ENCODE measurements around the gene RNASE1.

RNASE1 gene

DNA sequence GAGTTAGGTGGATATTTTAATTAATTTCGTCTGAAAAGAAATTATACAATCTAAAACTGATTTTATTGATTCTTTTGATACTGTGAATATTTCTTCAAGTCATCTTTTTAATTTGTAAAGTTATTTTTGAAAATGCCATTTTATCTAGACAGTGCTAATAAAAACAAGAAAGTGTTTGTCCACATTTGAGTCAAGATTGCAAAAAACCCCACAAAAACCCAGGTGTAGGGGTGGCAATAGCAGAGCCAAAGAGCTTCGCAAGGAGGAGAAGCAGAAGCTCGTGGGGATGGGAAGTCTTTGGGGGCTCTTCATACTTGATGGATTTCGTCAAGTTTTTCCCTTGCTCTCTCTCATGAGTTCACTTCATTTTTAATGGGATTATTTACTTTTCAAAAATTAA, 15.6 kb downstream of the RNASE1 start:
- ChIA-PET POLR2A (no interaction called here), CTCF (no interaction called here)
- no peak for TF ChIP-seq LEF1 (IDR thresholded peaks at IDR 0.05; ENCODE audit: borderline replicate concordance)
- TF ChIP-seq ELF4 (IDR thresholded peaks at IDR 0.05), result no peak
- no peak for TF ChIP-seq SUZ12 (IDR thresholded peaks at IDR 0.05)
- no peak for TF ChIP-seq TARDBP (IDR thresholded peaks at IDR 0.05)
- no peak for TF ChIP-seq NFRKB (IDR thresholded peaks at IDR 0.05)
- no peak for TF ChIP-seq L3MBTL2 (conservative IDR thresholded peaks at IDR 0.05)
- no peak for DNase-seq (ENCODE audit: extremely low spot score)

DNA sequence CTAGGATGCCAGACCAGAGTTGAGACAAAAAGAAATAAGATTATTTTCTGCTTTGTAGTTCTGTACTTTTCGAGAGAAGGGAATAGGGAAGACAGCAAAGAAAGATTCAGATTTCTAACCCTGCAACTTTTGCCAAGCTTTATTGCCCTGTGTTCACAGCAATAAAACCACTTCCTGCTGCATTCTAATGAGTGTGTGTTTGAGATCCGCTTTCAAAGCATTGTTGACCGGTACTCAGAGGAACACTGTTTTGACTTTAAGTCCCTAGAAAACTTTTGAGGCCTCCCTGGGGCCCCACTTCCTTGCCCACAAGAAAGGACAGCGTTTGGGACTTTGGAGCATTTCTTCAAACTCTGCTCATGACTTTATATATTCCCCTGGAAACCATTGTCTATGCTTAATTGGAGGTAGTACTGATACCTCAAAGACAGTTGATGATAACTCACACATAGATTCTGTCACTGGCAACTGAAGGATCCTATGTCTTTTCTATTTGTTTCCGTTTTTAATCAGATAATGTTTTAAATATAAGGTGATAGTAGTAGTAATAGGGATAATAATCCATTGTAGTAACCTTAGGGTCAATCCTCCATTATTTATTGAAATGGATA, 20.3 kb downstream of the RNASE1 start:
- no peak for TF ChIP-seq CTBP1 (IDR thresholded peaks at IDR 0.05; ENCODE audit: borderline replicate concordance)
- no peak for TF ChIP-seq SUZ12 (IDR thresholded peaks at IDR 0.05)
- TF ChIP-seq ELF4 (IDR thresholded peaks at IDR 0.05), result no peak
- TF ChIP-seq NFRKB (IDR thresholded peaks at IDR 0.05), result no peak
- TF ChIP-seq ZNF384 (IDR thresholded peaks at IDR 0.05), result no peak
- TF ChIP-seq L3MBTL2 (conservative IDR thresholded peaks at IDR 0.05), result no peak
- no peak for TF ChIP-seq TARDBP (IDR thresholded peaks at IDR 0.05)
- TF ChIP-seq, protein P1, sequence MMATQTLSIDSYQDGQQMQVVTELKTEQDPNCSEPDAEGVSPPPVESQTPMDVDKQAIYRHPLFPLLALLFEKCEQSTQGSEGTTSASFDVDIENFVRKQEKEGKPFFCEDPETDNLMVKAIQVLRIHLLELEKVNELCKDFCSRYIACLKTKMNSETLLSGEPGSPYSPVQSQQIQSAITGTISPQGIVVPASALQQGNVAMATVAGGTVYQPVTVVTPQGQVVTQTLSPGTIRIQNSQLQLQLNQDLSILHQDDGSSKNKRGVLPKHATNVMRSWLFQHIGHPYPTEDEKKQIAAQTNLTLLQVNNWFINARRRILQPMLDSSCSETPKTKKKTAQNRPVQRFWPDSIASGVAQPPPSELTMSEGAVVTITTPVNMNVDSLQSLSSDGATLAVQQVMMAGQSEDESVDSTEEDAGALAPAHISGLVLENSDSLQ (IDR thresholded peaks at IDR 0.05), result no peak
- TF ChIP-seq SP1 (IDR thresholded peaks at IDR 0.05), result no peak
- no peak for TF ChIP-seq BHLHE40 (IDR thresholded peaks at IDR 0.05; ENCODE audit: borderline replicate concordance)
- TF ChIP-seq LEF1 (IDR thresholded peaks at IDR 0.05; ENCODE audit: borderline replicate concordance), result no peak
- no peak for TF ChIP-seq FOXK2 (IDR thresholded peaks at IDR 0.05)
- TF ChIP-seq FOXA1 (IDR thresholded peaks at IDR 0.05), result no peak
- no peak for TF ChIP-seq ARNT (IDR thresholded peaks at IDR 0.05)
- TF ChIP-seq FOXM1 (IDR thresholded peaks at IDR 0.05; ENCODE audit: borderline replicate concordance), result no peak
- TF ChIP-seq HDGF (IDR thresholded peaks at IDR 0.05; ENCODE audit: borderline replicate concordance), result no peak
- DNase-seq (ENCODE audit: extremely low spot score), result no peak
- POLR2A ChIA-PET, result no interaction called here
- CTCF ChIA-PET, result interaction anchor here (0.9 kb wide), 1 partner anchor 122 kb away, joined by 3 read pairs; no protein-coding TSS in a partner anchor

GRCh38 chr14:20781803-20782202, 20.8 kb downstream of the RNASE1 start:
- CTCF ChIA-PET, result interaction anchor here (0.9 kb wide), 1 partner anchor 121 kb away, joined by 3 read pairs; no protein-coding TSS in a partner anchor
- POLR2A ChIA-PET, result no interaction called here
- TF ChIP-seq L3MBTL2 (conservative IDR thresholded peaks at IDR 0.05), result no peak
- no peak for TF ChIP-seq FOXK2 (IDR thresholded peaks at IDR 0.05)
- no peak for TF ChIP-seq FOXA1 (IDR thresholded peaks at IDR 0.05)
- TF ChIP-seq HDGF (IDR thresholded peaks at IDR 0.05; ENCODE audit: borderline replicate concordance), result no peak
- TF ChIP-seq NFRKB (IDR thresholded peaks at IDR 0.05), result no peak
- no peak for TF ChIP-seq BHLHE40 (IDR thresholded peaks at IDR 0.05; ENCODE audit: borderline replicate concordance)
- TF ChIP-seq CTBP1 (IDR thresholded peaks at IDR 0.05; ENCODE audit: borderline replicate concordance), result no peak
- TF ChIP-seq ARNT (IDR thresholded peaks at IDR 0.05), result no peak
- no peak for TF ChIP-seq LEF1 (IDR thresholded peaks at IDR 0.05; ENCODE audit: borderline replicate concordance)
- no peak for TF ChIP-seq ZNF384 (IDR thresholded peaks at IDR 0.05)
- TF ChIP-seq ELF4 (IDR thresholded peaks at IDR 0.05), result no peak
- TF ChIP-seq FOXM1 (IDR thresholded peaks at IDR 0.05; ENCODE audit: borderline replicate concordance), result no peak
- no peak for TF ChIP-seq TARDBP (IDR thresholded peaks at IDR 0.05)
- TF ChIP-seq SP1 (IDR thresholded peaks at IDR 0.05), result no peak
- TF ChIP-seq, protein P1 (IDR thresholded peaks at IDR 0.05), result no peak
- no peak for TF ChIP-seq SUZ12 (IDR thresholded peaks at IDR 0.05)
- no peak for DNase-seq (ENCODE audit: extremely low spot score)

- no peak for DNase-seq (ENCODE audit: extremely low spot score)
- TF ChIP-seq BHLHE40 (IDR thresholded peaks at IDR 0.05; ENCODE audit: borderline replicate concordance) (no peak), ELF4 (IDR thresholded peaks at IDR 0.05) (no peak), CTBP1 (IDR thresholded peaks at IDR 0.05; ENCODE audit: borderline replicate concordance) (no peak), ZNF384 (IDR thresholded peaks at IDR 0.05) (no peak), SUZ12 (IDR thresholded peaks at IDR 0.05) (no peak), TARDBP (IDR thresholded peaks at IDR 0.05) (no peak), HDGF (IDR thresholded peaks at IDR 0.05; ENCODE audit: borderline replicate concordance) (no peak), NFRKB (IDR thresholded peaks at IDR 0.05) (no peak), FOXM1 (IDR thresholded peaks at IDR 0.05; ENCODE audit: borderline replicate concordance) (no peak), LEF1 (IDR thresholded peaks at IDR 0.05; ENCODE audit: borderline replicate concordance) (no peak), FOXK2 (IDR thresholded peaks at IDR 0.05) (no peak), SP1 (IDR thresholded peaks at IDR 0.05) (no peak), ARNT (IDR thresholded peaks at IDR 0.05) (no peak), FOXA1 (IDR thresholded peaks at IDR 0.05) (no peak)
- TF ChIP-seq, protein P1 (IDR thresholded peaks at IDR 0.05), result no peak
- ChIA-PET POLR2A (no interaction called here), CTCF (no interaction called here)
Measured at GRCh38 chr14:20775901-20776300, 26.7 kb downstream of the RNASE1 start.

DNA sequence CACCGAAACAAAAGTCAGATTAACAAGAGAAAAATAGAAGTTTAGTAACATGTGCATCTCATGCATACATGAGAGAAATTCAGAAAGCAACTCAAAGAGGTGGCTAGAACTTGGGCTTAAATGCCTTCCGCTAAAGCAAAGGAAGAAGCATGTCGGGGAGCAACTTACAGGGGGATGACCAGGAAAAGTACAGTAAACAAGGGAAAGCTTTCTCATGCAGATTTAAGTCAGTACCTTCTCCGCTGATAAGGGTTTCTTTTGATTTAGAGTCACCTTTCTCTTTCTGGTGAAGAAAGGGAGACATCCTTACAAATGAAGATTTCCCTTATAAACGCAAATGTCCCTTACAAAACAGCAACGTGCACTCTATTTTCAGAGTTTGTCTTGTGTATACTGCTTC, 27.6 kb downstream of the RNASE1 start:
- DNase-seq (ENCODE audit: extremely low spot score), result no peak
- TF ChIP-seq SP1 (IDR thresholded peaks at IDR 0.05) (no peak), CTBP1 (IDR thresholded peaks at IDR 0.05; ENCODE audit: borderline replicate concordance) (no peak), ELF4 (IDR thresholded peaks at IDR 0.05) (no peak), FOXM1 (IDR thresholded peaks at IDR 0.05; ENCODE audit: borderline replicate concordance) (no peak), LEF1 (IDR thresholded peaks at IDR 0.05; ENCODE audit: borderline replicate concordance) (no peak), TARDBP (IDR thresholded peaks at IDR 0.05) (no peak), HDGF (IDR thresholded peaks at IDR 0.05; ENCODE audit: borderline replicate concordance) (no peak), FOXK2 (IDR thresholded peaks at IDR 0.05) (no peak), L3MBTL2 (conservative IDR thresholded peaks at IDR 0.05) (no peak), FOXA1 (IDR thresholded peaks at IDR 0.05) (no peak), ARNT (IDR thresholded peaks at IDR 0.05) (no peak), NFRKB (IDR thresholded peaks at IDR 0.05) (no peak), BHLHE40 (IDR thresholded peaks at IDR 0.05; ENCODE audit: borderline replicate concordance) (no peak), SUZ12 (IDR thresholded peaks at IDR 0.05) (no peak), ZNF384 (IDR thresholded peaks at IDR 0.05) (no peak)
- TF ChIP-seq, protein P1 (IDR thresholded peaks at IDR 0.05), result no peak
- ChIA-PET CTCF (no interaction called here), POLR2A (no interaction called here)

Measured in HEK293T (cell line).